ENCODE measurements around the gene CLINT1. TPM values are rescaled to one million over a fixed set of nuclear protein-coding genes. Genes with fewer than 3 reads are reported as not detected.

Gene CLINT1
- total and polyA plus RNA-seq, 2 of the 13 experiments (the other 11 are each of a cell fraction or from before 2014, with no cell fraction given): 64.0 to 104 TPM

DNA sequence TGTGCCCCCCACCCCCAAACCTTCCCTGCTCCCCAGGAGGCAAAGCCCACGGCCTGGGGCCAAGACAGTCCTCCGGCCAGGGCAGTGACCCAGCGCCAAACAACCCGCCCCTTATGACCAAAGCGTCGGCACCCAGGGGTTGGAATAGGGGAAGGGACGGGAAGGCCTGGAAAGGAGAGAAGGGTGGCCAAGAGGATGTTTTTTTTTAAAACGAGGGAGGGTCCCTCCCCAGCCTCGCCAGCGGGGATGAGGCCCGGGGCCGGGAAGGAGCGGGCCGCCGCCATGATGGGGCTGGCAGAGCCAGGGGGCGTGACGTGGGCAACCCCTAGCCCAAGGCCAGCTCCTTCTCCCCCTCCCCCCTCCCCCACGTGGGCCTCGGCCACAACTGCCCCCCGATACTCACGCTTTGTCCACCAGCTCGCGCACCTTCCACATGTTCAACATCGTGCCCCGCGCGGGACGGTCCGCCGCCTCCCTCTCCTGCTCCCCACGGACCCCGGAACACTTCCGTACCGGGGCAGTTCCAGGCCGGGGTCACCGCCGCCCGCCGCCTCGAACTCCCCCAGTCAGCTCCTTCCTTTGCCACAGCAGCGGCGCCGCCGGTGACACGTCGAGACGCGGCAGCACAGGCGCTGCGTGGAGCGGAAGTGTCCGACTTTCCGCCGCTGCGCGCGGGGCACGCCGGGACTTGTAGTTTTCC is at the start of gene CLINT1 (continued):
- TF ChIP-seq ZHX2 (IDR thresholded peaks at IDR 0.05; ENCODE audit: low read depth) (peak; percentile 83), ZHX2 (CRISPR knock-in tag; IDR thresholded peaks at IDR 0.05; ENCODE audit: borderline replicate concordance) (no peak), CBX2 (IDR thresholded peaks at IDR 0.05; ENCODE audit: low read depth, low read length) (no peak), CBX2 (CRISPR knock-in tag; IDR thresholded peaks at IDR 0.05; ENCODE audit: low read depth) (no peak), SATB2 (CRISPR knock-in tag; IDR thresholded peaks at IDR 0.05) (no peak), ZNF75D (CRISPR knock-in tag; IDR thresholded peaks at IDR 0.05; ENCODE audit: borderline replicate concordance) (no peak), TARDBP (CRISPR knock-in tag; IDR thresholded peaks at IDR 0.05) (peak; percentile 56; the same call in 1 of the 2 replicates), ATM (IDR thresholded peaks at IDR 0.05; ENCODE audit: borderline replicate concordance) (no peak), ZNF121 (CRISPR knock-in tag; IDR thresholded peaks at IDR 0.05) (no peak), CREB3 (CRISPR knock-in tag; IDR thresholded peaks at IDR 0.05) (no peak), ZNF513 (CRISPR knock-in tag; conservative IDR thresholded peaks at IDR 0.05) (0 out of 2 replicates have a peak, but pooled peaks have one; percentile 67)
- TF ChIP-seq, protein P1, sequence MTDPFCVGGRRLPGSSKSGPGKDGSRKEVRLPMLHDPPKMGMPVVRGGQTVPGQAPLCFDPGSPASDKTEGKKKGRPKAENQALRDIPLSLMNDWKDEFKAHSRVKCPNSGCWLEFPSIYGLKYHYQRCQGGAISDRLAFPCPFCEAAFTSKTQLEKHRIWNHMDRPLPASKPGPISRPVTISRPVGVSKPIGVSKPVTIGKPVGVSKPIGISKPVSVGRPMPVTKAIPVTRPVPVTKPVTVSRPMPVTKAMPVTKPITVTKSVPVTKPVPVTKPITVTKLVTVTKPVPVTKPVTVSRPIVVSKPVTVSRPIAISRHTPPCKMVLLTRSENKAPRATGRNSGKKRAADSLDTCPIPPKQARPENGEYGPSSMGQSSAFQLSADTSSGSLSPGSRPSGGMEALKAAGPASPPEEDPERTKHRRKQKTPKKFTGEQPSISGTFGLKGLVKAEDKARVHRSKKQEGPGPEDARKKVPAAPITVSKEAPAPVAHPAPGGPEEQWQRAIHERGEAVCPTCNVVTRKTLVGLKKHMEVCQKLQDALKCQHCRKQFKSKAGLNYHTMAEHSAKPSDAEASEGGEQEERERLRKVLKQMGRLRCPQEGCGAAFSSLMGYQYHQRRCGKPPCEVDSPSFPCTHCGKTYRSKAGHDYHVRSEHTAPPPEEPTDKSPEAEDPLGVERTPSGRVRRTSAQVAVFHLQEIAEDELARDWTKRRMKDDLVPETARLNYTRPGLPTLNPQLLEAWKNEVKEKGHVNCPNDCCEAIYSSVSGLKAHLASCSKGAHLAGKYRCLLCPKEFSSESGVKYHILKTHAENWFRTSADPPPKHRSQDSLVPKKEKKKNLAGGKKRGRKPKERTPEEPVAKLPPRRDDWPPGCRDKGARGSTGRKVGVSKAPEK (CRISPR knock-in tag; IDR thresholded peaks at IDR 0.05; ENCODE audit: borderline replicate concordance): no peak
- TF ChIP-seq, protein P2, sequence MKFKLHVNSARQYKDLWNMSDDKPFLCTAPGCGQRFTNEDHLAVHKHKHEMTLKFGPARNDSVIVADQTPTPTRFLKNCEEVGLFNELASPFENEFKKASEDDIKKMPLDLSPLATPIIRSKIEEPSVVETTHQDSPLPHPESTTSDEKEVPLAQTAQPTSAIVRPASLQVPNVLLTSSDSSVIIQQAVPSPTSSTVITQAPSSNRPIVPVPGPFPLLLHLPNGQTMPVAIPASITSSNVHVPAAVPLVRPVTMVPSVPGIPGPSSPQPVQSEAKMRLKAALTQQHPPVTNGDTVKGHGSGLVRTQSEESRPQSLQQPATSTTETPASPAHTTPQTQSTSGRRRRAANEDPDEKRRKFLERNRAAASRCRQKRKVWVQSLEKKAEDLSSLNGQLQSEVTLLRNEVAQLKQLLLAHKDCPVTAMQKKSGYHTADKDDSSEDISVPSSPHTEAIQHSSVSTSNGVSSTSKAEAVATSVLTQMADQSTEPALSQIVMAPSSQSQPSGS (CRISPR knock-in tag; IDR thresholded peaks at IDR 0.05): peak; percentile 56; the same call in 1 of the 2 replicates
- TF ChIP-seq, protein P3, sequence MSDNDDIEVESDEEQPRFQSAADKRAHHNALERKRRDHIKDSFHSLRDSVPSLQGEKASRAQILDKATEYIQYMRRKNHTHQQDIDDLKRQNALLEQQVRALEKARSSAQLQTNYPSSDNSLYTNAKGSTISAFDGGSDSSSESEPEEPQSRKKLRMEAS (IDR thresholded peaks at IDR 0.05): peak; percentile 84

Data from HepG2 (cell line).